IMR-90 (cell line): ENCODE data around the gene CNIH1. TPM values are rescaled to one million over a fixed set of nuclear protein-coding genes. Genes with fewer than 3 reads are reported as not detected.
A peak's percentile ranks its signal among the peaks of the same experiment; 100 is the strongest.

Experiments
- ATAC-seq: fragments of 200-7000 bp; cut with Tn5 transposase; 2 replicates; pipeline ENCODE4 v1.9.1; 2020; ENCODE audit warnings: low read depth, mild to moderate bottlenecking, moderate library complexity
- BruUV-seq: library from RNA; stranded (reverse); fragments of 400-500 nt; replicated peaks from 2 replicates; lab custom pipeline; 2021; lab: Mats Ljungman, UMichigan
- CTCF ChIA-PET: fragments of 300-600 bp; formaldehyde crosslinking; extraction: SDS; loops from one replicate; lab custom pipeline; 2021; ENCODE audit warnings: antibody characterized with exemption; lab: Yijun Ruan, JAX
- POLR2A ChIA-PET: fragments of 300-600 bp; sonication (Branson Sonifier 250); formaldehyde crosslinking; loops from one replicate; lab custom pipeline; 2022; ENCODE audit warnings: antibody characterized with exemption; ENCODE audit not compliant: unreplicated experiment; lab: Charles Lee
- DNase-seq: peaks from one replicate; pipeline ENCODE4 v3.0.0; 2013
- H2AFZ ChIP-seq: replicated peaks from 2 replicates; pipeline ENCODE3; 2013; ENCODE audit warnings: low read length, mild to moderate bottlenecking; ENCODE audit not compliant: poor library complexity
- H2AK5ac ChIP-seq: 2 replicates; pipeline ENCODE4 v1.6.1; 2013; ENCODE audit warnings: low read depth, low read length, inconsistent platforms
- H2AK9ac ChIP-seq: replicated peaks from 2 replicates; pipeline ENCODE3; 2013; ENCODE audit warnings: mild to moderate bottlenecking, low read depth, low read length, moderate library complexity; ENCODE audit not compliant: poor library complexity
- H2BK120ac ChIP-seq: 2 replicates; pipeline ENCODE4 v1.6.1; 2013; ENCODE audit warnings: low read depth, low read length, inconsistent platforms
- H2BK15ac ChIP-seq: 3 replicates; pipeline ENCODE4 v1.6.1; 2013; ENCODE audit warnings: low read depth, low read length, inconsistent platforms
- H2BK20ac ChIP-seq: 2 replicates; pipeline ENCODE4 v1.6.1; 2013; ENCODE audit warnings: low read depth, mild to moderate bottlenecking, inconsistent platforms, low read length, moderate library complexity
- H2BK5ac ChIP-seq: 2 replicates; pipeline ENCODE4 v1.6.1; 2013; ENCODE audit warnings: mild to moderate bottlenecking, low read depth, low read length, inconsistent platforms; ENCODE audit not compliant: poor library complexity, severe bottlenecking
- H3K14ac ChIP-seq: replicated peaks from 2 replicates; pipeline ENCODE4 v1.6.1; 2013; ENCODE audit warnings: low read depth, low read length, inconsistent platforms
- H3K18ac ChIP-seq: 2 replicates; pipeline ENCODE4 v1.6.1; 2013; ENCODE audit warnings: low read depth, low read length, control low read depth
- H3K23ac ChIP-seq: 2 replicates; pipeline ENCODE4 v1.6.1; 2013; ENCODE audit warnings: low read depth, low read length, inconsistent platforms
- H3K27ac ChIP-seq: 2 replicates; pipeline ENCODE4 v1.5.1; 2013; ENCODE audit warnings: mild to moderate bottlenecking, control low read depth, low read length; ENCODE audit not compliant: insufficient read depth
- H3K27me3 ChIP-seq: 2 replicates; pipeline ENCODE4 v1.6.1; 2013; ENCODE audit warnings: low read length; ENCODE audit not compliant: control insufficient read depth, insufficient read depth
- H3K36me3 ChIP-seq: 2 replicates; pipeline ENCODE4 v1.6.1; 2013; ENCODE audit warnings: low read length, mixed read lengths; ENCODE audit not compliant: control insufficient read depth, insufficient read depth
- H3K4ac ChIP-seq: 2 replicates; pipeline ENCODE4 v1.6.1; 2013; ENCODE audit warnings: low read depth, low read length, inconsistent platforms
- H3K4me1 ChIP-seq: 2 replicates; pipeline ENCODE4 v1.6.1; 2013; ENCODE audit warnings: low read length, mixed read lengths; ENCODE audit not compliant: control insufficient read depth, insufficient read depth
- H3K4me2 ChIP-seq: 2 replicates; pipeline ENCODE4 v1.6.1; 2013; ENCODE audit warnings: low read depth, mild to moderate bottlenecking, control low read depth, low read length, moderate library complexity
- H3K4me3 ChIP-seq: 2 replicates; pipeline ENCODE4 v1.5.1; 2013; ENCODE audit warnings: low read depth, mild to moderate bottlenecking, control low read depth, low read length, moderate library complexity; ENCODE audit not compliant: insufficient read depth
- H3K56ac ChIP-seq: 2 replicates; pipeline ENCODE4 v1.6.1; 2013; ENCODE audit warnings: low read length, inconsistent platforms; ENCODE audit not compliant: insufficient read depth; ENCODE audit errors: extremely low read depth
- H3K79me1 ChIP-seq, 2 experiments: 2 replicates each; pipeline ENCODE4 v1.6.1; 2013; ENCODE audit warnings: low read length in 2 of 2, inconsistent platforms in 1 of 2, low read depth in 1 of 2
- H3K9ac ChIP-seq: 2 replicates; pipeline ENCODE4 v1.6.1; 2013; ENCODE audit warnings: low read depth, low read length, control low read depth
- H3K9me1 ChIP-seq: 2 replicates; pipeline ENCODE4 v1.6.1; 2013; ENCODE audit warnings: low read length, inconsistent platforms; ENCODE audit not compliant: insufficient read depth
- H3K9me3 ChIP-seq: 2 replicates; pipeline ENCODE4 v1.6.1; 2013; ENCODE audit warnings: low read length; ENCODE audit not compliant: control insufficient read depth, insufficient read depth
- H4K20me1 ChIP-seq: 2 replicates; pipeline ENCODE4 v1.6.1; 2013; ENCODE audit warnings: low read length, inconsistent platforms; ENCODE audit not compliant: insufficient read depth
- H4K5ac ChIP-seq: 2 replicates; pipeline ENCODE4 v1.6.1; 2013; ENCODE audit warnings: mild to moderate bottlenecking, low read depth, low read length, control low read depth
- H4K8ac ChIP-seq, 2 experiments: 2 replicates each; pipeline ENCODE4 v1.6.1; 2013; ENCODE audit warnings: low read depth in 2 of 2, low read length in 2 of 2, control low read depth in 1 of 2, inconsistent platforms in 1 of 2
- H4K91ac ChIP-seq: 2 replicates; pipeline ENCODE4 v1.6.1; 2013; ENCODE audit warnings: low read depth, low read length, inconsistent platforms; ENCODE audit not compliant: insufficient read depth
- CTCF ChIP-seq: conservative IDR thresholded peaks from 2 replicates; pipeline ENCODE4 v1.5.1; 2012; ENCODE audit warnings: mild to moderate bottlenecking, low read depth, low read length, improper control_type of control experiment
- MAFK ChIP-seq: IDR thresholded peaks from 2 replicates; pipeline ENCODE4 v1.6.1; 2012; ENCODE audit warnings: low read depth, low read length, improper control_type of control experiment
- NFE2L2 ChIP-seq: fragments of 150-350 bp; IDR thresholded peaks from 2 replicates; pipeline ENCODE4 v1.6.1; 2016; ENCODE audit warnings: low read depth, mild to moderate bottlenecking, low read length
- RAD21 ChIP-seq: IDR thresholded peaks from 2 replicates; pipeline ENCODE4 v1.6.1; 2012; ENCODE audit warnings: low read length, improper control_type of control experiment
- SMC3 ChIP-seq: fragments of 150-350 bp; IDR thresholded peaks from 2 replicates; pipeline ENCODE4 v1.6.1; 2016; ENCODE audit warnings: low read depth, mild to moderate bottlenecking, antibody characterized with exemption, low read length, moderate library complexity
- WGBS, 2 experiments: methylation state at CpG; one replicate each; pipeline versions ENCODE4 v1.1.5 to v1.1.7; 2013; ENCODE audit warnings: missing lambda C conversion rate in 2 of 2; ENCODE audit not compliant: insufficient read length in 1 of 2; ENCODE audit errors: extremely low coverage in 2 of 2; 5-methylcytosine and 5-hydroxymethylcytosine counted together
- dilution Hi-C: fragments of 300-500 bp; cut with HindIII; formaldehyde crosslinking; loops from one replicate; pipeline ENCODE4 v1.14.3; 2018; ENCODE audit warnings: low sequenced_read_pairs; ENCODE audit not compliant: unreplicated experiment
- in situ Hi-C: fragments of 300-500 bp; cut with MboI; formaldehyde crosslinking; loops from 3 replicates; pipeline ENCODE4 v1.14.3; 2019; ENCODE audit warnings: low sequenced_read_pairs, inconsistent platforms, mixed read lengths
- intact Hi-C: fragments of 100-400 bp; cut with micrococcal nuclease; formaldehyde crosslinking; loops from 2 replicates; pipeline ENCODE4 v1.10.0; 2022
- polyA plus RNA-seq, 3 experiments: library from polyadenylated mRNA; depleted of rRNA; stranded (reverse); fragments of >200 nt; gene quantifications; 2 replicates each; pipeline ENCODE4 v1.2.3, GENCODE V29; 2012; ENCODE audit warnings: low replicate concordance in 1 of 3
- total RNA-seq: library from RNA; depleted of rRNA; stranded (reverse); fragments of >200 nt; gene quantifications from 2 replicates; pipeline ENCODE4 v1.2.3, GENCODE V29; 2012

CNIH1 gene
- total and polyA plus RNA-seq, 2 of the 4 experiments (the other 2 are of a cell fraction), result 244 to 284 TPM

- intact Hi-C loops, result no loop called here
- Histone ChIP-seq H2AK9ac (no peak overlapping the region), H3K4me2 (no peak overlapping the region), H2BK5ac (no peak overlapping the region), H3K4ac (no peak overlapping the region), H2BK15ac (no peak overlapping the region), H3K18ac (no peak overlapping the region), H4K5ac (no peak overlapping the region), H4K8ac (no peak overlapping the region), H3K14ac (no peak overlapping the region), H3K79me1 (peaks cover 21 to 41% of the 10 kb centered on the region in 2 experiments), H3K4me3 (no peak overlapping the region), H2BK20ac (no peak overlapping the region), H2AK5ac (no peak overlapping the region), H3K9me3 (no peaks in the 10 kb centered on the region), H3K27ac (no peak overlapping the region), H4K20me1 (peaks cover 30% of the 10 kb centered on the region; the same call in 1 of the 2 replicates), H3K36me3 (peaks cover 12% of the 10 kb centered on the region), H3K9ac (no peak overlapping the region), H4K91ac (no peak overlapping the region), H3K23ac (no peak overlapping the region), H3K56ac (no peak overlapping the region), H2AFZ (no peak overlapping the region), H2BK120ac (no peak overlapping the region), H3K27me3 (no peaks in the 10 kb centered on the region), H3K4me1 (peaks cover 3% of the 10 kb centered on the region; the same call in 1 of the 2 replicates), H3K9me1 (0 out of 2 replicates have a peak, but pooled peaks cover 4% of the 10 kb centered on the region)
- DNase-seq (peak; percentile 11), ATAC-seq (no peak)
- BruUV-seq, result no TSS peak
- ChIA-PET POLR2A (no interaction called here), CTCF (no interaction called here)
- dilution Hi-C loops, result no loop called here
- TF ChIP-seq NFE2L2, result no peak
- TF ChIP-seq RAD21, result no peak
- TF ChIP-seq CTCF, result no peak
- TF ChIP-seq MAFK, result no peak
- TF ChIP-seq SMC3, result no peak
- no CpG with 5 or more reads among the region's 2 CpGs for WGBS, 2 experiments
- in situ Hi-C loops, result no loop called here
Measured at GRCh38 chr14:54481695-54482094, 40.5 kb upstream of the CNIH1 start.
